Posterior cingulate gyrus (tissue), 11 donors: Measurements from ENCODE around the gene NAV2.
A peak's percentile ranks its signal among the peaks of the same experiment; 100 is the strongest.
"Not testable (repeated sequence)": the region's sequence is repeated elsewhere in the genome, so short reads cannot be mapped to it uniquely, and the experiment has no call there.

Experiments
- DNase-seq, 10 donors: peaks; one replicate each; pipeline versions ENCODE4 v3.0.0 to v3.0.0-alpha.2; 2020 to 2021; ENCODE audit warnings: mixed read lengths in 3 of 10
- intact Hi-C: fragments of 100-400 bp; cut with DNase I; formaldehyde crosslinking; loops from one replicate; pipeline ENCODE4 v1.15.1; 2023

NAV2 gene

DNA sequence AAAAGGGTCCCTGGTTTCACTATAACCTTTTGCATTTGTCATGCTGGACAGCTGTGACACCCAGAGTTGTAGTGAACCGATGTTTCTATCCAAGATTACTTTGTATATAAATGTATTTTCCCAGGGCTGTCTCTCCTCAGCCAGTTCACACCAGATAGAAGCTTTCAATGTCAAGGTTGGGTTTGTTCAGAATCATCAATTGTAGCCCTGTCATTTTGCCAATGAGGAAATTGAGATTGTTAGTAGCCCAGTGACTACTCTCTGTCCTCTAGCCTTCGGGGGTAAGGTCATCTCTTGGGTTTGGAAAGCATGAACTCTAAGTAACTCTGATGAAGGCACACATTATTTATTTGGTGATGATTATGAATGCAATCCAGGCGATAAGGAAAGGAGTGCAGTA is 282.0 kb downstream of the NAV2 start:
- intact Hi-C loops: no loop called here
- DNase-seq: no peak

DNA sequence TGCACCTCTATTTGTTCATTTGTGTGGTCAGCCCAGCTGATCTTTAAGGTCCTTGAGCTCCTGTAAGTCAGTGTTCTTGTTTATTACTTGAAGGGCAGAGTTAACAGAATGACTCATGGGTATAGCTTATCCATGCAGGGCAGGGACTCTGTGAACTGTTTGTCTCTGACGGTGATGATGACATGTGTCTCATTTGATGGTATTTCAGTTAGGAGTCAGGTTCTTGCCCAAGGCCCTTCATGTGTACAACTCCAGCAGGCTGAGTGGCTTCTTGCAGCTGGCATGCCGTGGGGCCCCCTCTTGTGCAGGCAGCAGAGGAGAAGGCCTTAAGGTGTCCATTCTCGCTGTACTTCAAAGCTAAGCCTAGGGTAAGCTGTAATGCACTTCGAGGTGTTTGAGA is 282.5 kb downstream of the NAV2 start:
- DNase-seq: no peak
- intact Hi-C loops: no loop called here

DNA sequence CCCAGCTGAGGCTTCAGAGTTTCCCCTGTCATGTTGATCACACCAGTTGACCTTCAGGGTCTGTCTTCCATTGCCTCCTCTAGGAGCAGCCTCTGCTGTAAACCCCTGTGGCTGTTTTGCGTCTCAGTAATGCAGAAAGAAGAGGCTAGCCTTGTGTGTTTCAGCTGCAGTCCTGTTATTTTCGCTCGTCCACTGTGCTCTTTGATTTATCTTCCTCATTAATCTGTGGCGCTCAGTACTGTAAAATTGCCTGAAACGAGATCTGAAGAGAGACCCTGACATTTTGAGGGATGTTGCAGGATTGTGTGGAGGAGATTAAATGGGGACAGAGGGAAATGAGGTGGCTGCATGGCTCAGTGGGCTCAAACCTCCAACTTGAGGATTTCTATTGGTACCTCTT is 283.9 kb downstream of the NAV2 start:
- intact Hi-C loops: no loop called here
- no peak for DNase-seq

DNA sequence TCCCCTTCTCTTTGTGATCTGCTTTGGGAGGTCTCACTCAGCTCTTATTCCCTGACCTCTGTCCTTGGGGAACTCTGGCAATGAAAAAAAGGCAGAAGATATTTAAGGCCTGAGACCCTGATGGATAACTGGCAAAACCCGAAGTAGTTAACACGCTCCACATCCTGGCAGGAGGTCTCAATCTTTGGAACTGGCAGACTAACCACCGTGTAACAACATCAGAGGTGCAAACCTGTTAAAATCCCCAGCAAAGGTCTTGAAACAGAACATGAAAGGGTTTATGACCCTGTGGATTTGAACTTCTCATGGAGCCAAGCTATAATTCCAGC is 287.3 kb downstream of the NAV2 start:
- no peak for DNase-seq
- intact Hi-C loops: no loop called here

DNA sequence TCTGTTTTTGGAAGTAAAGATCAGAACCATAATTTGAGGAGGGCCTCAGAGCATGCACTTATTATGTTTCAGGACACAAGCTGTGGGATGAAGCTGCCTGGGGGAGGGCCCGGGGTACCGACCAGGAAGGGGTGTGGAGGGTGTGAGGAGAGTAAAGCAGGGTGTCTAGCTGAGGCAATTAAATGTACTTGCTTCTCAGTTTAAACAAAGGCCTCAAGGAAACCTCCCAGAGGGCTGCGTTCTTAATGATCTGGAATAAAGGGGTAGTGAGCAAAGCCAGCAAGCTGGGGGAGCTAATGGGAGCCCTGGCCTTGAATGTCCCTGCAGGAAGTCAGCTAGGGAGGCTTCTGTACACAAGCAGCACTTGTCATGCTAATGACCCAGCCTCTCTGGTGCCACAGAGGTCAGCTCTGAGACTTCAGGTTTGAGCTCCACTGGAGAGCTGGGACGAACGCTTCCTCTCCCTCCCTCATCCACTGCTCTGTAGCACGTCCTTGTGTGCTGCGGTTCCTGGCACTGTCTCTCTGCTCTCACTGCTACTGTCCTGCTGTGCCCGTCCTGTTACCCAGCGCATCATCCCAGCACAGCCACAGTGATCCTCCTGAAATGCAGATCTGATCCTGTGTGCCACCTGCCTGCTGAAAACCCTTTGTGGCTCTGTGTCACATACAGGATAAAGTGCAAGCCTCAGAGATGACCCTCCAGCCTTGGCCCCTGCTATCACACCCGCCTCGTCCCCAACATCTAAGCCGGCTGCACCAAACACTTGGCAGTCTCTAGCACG is 287.9 kb downstream of the NAV2 start:
- peak in 9 of 10 donors; percentile 19 to 87 (median 37) for DNase-seq
- intact Hi-C loops: no loop called here

DNA sequence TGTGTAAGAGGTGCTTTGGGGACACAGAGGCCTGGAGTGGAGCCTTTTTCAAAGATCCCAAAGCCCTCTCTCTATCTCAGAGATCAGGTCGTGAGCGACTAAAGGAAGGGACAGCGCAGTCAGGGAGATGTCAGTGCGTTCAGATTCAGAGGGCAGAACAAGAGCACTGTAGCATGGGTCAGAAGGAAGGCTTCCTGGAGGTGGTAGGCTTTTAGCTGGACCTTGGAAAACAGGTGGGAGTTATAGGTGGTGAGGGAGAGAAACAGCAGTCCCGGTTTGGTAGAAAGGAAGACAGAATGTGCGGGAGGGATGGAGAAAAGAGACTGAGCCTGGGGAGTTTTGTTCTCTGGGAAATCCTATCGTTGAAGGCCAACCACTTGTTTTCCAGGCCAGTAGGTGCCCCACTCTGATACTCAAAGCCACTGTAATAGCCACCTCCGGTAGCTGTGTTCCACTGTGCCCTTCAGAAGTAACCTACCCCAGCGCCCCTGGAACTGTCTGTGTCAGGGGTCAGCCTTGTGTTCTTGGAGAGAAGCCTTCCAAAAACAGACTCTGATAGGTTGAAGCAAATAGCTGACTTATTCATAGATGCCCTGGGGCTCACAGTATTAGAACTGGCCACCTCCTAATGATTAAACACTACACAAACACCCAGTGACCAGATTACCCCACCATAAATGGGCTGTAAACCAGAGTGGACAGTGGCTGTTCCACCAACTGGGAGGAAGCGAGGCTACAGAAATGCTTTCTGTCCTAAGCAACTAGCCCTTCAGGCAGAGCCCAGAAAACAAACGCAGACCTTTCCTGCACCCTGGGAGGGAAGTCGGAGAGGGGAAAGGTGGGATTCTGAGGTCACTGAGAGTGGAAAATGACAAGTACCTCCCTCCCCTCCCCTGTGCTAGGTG is 289.9 kb downstream of the NAV2 start:
- no peak for DNase-seq
- intact Hi-C loops: no loop called here

DNA sequence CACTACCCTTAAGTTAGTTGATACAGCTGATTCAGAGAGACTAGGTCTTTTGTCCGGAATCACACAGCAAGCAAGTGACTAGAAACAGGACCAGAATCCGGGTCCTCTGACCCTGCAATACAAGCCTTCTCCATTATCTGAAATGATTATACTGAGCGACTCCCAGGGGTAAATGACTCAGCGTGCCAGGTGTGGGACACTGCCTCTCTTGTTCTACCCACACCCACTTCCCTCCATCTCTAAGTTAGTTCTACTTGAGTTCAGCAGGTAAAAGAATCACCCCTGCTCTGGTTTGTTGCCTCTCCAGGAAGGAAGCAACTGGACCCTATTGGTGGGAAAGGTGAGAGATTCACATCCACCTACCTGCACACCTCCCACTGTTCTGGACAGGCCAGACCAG is 290.7 kb downstream of the NAV2 start:
- no peak for DNase-seq
- intact Hi-C loops: no loop called here

DNA sequence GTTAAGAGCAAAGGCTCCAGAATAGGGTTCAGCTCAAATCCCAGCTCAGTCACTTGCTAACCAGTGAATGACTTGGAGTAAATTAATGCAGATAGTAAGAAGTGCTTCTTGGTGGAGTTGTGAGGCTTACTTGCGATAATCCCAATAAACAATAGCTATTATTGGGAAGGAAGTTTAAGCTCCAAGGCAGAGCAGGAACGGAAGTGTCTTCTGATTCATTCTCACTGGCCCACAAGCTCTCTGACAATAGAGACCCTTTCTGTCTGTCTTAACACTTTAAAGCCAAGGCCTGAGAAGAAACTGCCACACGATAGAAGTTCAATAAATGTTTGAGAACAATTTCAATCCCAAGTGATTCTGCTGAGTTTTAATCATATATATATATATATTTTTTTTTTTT is 292.2 kb downstream of the NAV2 start:
- intact Hi-C loops: no loop called here
- DNase-seq: no peak

DNA sequence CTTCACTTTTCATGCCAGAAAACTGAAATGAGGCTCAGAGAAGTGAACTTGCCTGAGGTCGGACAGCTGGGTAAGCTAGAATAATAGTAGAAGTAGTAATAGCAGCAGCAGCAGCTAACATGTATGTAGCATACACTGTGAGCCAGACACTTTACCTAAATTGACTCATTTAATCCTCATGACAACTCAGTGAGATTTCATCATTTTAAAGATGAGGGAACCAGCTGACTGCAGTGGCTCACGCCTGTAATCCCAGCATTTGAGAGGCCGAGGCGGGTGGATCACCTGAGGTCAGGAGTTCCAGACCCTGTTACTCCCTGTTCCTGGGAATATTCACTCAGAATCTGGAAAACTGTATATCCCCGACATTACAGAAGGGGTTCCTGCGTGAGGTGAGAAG is 293.1 kb downstream of the NAV2 start:
- intact Hi-C loops: no loop called here
- no peak for DNase-seq

DNA sequence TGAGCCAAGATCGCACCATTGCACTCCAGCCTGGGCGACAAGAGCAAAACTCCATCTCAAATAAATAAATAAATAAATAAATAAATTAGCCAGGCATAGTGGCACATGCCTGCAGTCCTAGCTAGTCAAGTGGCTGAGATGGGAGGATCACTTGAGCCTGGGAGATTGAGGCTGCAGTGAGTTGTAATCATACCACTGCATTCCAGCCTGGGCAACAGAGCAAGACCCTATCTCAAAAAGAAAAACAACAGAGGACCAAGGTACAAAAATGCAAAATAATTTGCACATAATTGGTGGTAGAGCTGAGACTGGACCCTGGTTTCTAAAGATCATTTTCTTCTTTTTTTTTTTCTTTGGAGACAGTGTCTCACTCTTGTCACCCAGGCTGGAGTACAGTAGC is 294.0 kb downstream of the NAV2 start:
- intact Hi-C loops, DNase-seq: not testable (repeated sequence)

DNA sequence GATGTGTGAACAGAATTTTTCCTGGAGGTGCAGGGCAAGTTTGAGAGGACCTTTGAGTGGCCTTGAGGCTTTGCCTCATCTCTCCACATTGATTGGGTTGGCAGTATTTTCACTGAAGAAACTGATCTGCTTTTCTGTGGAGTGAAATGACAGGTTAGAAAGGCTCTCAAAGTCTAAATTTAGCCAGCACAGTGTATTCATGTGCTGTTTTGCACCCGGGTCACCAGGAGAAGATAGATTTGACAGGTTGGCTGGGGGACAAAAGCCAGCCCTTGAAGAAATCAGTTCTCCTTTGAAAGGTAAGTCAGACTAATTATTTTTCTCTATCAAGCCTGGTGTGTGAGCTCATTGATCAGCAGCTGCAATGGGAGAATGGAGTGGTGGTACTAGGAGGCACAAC is 294.7 kb downstream of the NAV2 start:
- intact Hi-C loops: no loop called here
- no peak for DNase-seq

DNA sequence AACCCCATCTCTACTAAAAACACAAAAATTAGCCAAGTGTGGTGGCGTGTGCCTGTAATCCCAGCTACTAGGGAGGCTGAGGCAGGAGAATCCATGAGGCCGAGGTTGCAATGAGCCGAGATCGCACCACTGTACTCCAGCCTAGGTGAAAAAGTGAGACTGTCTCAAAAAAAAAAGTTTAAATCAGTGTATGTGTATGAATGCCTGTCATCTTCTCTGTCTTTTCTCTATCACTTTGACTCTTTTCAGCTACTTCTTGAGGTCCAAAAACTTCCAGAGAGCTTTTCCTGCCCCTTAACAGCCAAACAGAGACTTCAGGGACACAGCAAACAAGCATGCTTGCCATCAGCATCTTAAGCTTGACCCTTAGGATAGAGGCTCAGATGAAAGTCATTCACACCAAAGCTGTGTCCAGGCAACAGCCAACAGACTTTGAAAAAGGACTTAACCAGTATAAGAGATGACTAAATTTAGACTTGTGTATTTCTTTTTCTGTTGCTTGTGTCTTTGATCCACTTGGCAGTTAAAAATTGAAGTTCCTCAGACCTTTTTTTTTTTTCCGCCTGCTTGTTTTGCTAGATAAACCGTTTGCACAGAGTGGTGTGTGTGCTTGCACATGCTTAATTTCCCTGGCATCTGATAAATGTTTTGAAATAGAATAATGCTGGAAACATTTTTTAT is 295.7 kb downstream of the NAV2 start:
- no peak for DNase-seq
- intact Hi-C loops: no loop called here

DNA sequence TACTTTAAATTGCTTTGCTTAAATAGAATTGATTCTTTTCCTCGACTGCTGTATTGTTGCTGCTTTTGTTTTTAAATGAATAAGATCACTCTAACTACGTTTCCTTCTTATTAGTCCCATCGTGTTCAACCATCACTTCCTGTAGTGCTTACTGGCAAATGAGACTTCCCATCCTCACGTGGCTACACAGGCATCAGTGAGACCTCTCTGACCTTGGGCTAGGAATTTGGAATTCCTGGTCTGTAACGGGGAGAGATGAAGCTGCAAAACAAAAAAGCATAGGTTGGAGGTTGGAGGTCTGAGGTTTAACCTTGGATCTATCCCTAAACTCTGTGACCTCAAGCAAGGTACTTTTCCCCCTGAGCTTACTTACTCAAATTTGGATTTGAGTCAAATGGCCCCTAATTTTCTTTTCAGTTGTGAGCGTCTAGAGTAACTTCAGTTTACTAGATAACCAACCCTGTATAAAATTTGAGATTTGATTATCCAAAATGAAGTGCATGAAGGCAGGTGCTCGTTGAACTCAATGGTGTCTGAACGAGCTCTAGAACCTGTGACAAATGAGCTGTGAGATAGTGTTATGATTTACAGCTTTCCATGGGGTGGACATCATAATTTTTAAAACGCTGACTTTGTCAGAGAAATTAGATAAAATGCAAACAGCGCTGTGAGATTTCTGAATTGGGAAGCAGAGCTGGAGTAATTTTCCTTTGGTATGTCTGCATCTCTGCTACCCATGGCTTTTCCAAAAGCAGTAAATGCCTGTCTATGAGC is 296.4 kb downstream of the NAV2 start:
- intact Hi-C loops: no loop called here
- no peak for DNase-seq

DNA sequence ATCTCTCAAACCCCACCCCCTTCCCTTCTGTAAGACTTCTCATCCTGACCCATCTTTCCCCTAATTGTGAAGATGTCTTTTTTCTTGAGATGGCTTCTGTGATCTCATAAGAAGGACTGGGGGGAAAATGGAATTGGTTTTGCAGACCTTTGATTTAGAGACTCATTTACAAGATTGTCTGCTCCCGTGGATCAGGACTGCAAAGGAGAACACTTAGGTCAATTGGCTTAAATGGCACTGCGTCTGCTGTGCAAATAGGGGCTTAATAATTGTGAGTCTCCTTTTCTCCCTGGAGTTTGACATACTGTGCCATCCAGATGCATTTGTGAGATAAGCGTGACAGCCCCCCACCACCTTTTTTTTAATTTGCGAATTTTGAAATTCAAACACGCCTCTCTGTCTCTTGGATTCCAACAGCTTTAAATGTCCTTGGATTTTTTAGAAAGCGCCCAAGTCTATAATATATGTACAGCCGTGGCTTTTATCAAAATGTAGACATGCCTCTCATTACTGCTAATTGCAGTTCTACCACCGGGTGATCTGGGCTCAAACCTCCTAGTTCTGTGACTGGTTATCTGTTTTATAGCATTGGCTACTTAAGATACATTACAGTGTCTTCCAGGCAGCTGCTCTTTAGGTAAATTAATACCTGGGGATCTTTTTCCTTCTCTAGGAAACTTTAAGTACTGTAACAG is 297.7 kb downstream of the NAV2 start:
- DNase-seq: no peak
- intact Hi-C loops: no loop called here

DNA sequence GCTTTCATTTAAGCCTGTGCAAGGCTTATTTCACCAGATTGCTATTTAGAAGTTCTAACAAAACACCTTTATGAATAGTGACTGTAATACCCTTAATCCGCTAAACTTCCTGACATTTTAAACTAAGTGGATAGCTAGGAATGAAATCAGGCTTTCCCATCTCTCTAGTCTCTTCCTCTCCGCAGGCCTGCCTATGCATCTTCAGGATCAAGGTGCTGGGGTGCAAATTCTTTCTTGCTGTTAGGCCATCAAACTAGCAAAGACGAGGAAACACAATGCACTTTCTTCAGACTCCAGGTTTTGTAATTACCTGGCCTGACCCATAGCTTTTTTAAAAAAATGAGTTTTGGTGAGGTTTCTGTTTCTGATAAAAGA is 298.2 kb downstream of the NAV2 start:
- intact Hi-C loops: no loop called here
- no peak for DNase-seq

DNA sequence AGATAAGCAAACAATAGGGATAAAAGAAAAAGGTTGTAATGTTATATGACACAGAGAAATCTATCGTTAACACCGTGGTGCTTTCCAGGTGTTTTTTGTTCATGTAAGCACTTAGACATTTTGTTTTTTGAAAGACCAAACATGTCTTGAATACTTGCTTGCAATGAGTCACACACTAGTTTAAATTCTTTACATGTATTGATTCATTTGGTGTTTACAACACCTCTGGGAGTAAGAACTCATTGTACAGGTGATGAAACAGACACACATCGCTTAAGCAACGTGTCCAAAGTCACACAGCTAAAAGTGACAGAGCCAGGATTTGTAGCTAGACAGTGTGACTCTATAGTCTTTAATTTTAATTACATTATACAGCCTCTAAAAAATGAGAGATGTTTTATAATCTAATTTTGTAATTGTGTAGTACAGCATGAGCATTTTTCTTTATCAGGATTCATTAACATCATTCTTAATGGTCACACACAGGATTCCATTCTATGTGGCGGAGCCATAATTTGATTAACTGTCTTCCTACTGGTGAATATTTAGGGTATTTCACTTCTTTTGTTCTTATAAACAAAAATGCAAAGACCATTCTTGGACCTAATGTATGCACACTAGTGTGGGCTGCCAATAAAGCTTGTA is 298.8 kb downstream of the NAV2 start:
- DNase-seq: no peak
- intact Hi-C loops: no loop called here

DNA sequence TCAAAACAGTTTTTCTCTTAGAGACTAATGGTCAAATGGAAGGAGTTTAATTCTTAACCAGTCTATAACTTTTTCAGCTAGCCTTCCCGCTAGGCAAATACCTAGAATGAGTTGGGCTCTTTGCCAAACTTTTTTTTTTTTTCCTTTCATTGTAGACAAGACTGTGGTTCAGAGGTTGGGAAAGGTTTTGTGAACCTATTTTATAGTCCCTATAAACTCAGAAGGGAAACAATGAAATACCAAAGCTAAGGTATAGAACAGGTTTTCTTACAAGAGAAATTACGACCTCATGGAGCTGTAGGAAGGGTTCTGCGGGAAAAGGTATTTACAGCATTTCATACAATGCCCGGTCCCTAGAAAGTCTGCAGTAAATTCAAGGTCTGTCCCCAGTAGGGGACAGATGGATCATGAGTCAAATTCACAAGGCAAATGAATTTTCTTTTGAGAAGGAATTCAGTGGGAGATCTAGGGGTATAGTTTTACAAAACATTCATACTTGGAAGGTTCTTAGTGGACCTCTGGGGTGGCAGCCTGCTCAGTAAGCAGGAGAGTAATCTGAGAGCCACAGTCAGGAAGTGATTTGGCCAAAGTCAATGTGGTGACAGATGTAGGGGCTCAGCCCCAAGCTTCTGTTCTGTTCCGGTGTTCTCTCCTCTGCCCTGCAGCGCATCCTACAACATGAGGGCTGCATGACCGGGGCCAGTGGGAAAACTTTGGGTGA is 300.9 kb downstream of the NAV2 start:
- intact Hi-C loops: no loop called here
- DNase-seq: no peak

DNA sequence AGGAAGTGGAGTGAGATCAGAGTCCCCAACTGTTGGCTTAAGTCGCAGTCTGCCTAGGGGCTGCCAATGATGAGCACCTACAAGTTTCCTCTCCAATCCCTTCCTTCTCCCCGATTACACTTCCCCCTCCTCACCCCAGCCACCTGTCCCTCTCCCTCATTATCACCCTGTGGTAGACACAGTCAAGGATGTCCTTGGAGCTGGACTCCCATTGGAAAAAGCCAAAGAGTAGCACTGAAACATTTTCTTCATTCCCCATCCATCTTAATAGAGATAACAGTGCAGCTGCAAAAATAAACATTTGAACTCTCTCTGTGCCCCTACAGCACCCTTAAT is 301.4 kb downstream of the NAV2 start:
- intact Hi-C loops: no loop called here
- DNase-seq: no peak

DNA sequence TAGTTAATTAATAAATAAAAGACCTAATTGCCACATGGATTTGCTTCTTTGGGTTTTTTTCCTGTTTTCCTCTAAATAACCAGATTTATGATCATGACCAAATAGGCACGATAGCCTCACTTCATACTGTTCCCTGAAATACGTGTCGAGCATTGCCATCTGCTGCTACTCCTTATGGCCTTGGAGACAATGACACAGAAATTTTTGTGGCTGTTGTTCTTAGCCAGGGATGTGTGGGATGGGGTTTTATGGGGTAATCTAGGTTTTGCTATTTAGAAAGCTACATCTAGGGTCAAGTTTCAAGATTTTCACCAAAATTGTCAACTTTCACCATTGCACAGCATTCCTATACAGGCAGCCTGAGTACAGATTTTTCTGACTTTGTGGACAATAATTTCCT is 302.5 kb downstream of the NAV2 start:
- DNase-seq: no peak
- intact Hi-C loops: no loop called here
